ENCODE results near the gene MCOLN1. TPM values are rescaled to one million over a fixed set of nuclear protein-coding genes. Genes with fewer than 3 reads are reported as not detected.

MCOLN1 gene
- total and polyA plus RNA-seq, 9 of the 15 experiments (the other 6 are each of a cell fraction or from before 2014, with no cell fraction given): 0.25 to 15.4 (median 7.1) TPM

DNA sequence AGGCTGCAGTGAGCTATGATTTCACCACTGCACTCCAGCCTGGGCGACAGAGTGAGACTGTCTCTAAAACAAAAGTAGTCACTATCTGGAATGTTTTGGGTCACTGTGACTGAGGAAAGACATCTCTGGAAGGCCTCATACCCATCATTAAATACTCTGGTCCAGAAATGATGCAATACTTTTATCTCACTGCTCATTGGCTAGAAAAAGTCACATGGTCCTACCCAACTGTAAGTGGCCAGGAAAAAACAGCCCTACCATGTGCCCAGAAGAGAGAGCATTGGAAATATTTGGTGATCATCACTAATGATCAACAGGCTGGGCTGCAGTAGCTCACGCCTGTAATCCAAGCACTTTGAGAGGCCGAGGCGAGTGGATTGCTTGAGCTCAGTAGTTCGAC lies 42.9 kb downstream of the MCOLN1 start (continued):
- TF ChIP-seq, protein P1, sequence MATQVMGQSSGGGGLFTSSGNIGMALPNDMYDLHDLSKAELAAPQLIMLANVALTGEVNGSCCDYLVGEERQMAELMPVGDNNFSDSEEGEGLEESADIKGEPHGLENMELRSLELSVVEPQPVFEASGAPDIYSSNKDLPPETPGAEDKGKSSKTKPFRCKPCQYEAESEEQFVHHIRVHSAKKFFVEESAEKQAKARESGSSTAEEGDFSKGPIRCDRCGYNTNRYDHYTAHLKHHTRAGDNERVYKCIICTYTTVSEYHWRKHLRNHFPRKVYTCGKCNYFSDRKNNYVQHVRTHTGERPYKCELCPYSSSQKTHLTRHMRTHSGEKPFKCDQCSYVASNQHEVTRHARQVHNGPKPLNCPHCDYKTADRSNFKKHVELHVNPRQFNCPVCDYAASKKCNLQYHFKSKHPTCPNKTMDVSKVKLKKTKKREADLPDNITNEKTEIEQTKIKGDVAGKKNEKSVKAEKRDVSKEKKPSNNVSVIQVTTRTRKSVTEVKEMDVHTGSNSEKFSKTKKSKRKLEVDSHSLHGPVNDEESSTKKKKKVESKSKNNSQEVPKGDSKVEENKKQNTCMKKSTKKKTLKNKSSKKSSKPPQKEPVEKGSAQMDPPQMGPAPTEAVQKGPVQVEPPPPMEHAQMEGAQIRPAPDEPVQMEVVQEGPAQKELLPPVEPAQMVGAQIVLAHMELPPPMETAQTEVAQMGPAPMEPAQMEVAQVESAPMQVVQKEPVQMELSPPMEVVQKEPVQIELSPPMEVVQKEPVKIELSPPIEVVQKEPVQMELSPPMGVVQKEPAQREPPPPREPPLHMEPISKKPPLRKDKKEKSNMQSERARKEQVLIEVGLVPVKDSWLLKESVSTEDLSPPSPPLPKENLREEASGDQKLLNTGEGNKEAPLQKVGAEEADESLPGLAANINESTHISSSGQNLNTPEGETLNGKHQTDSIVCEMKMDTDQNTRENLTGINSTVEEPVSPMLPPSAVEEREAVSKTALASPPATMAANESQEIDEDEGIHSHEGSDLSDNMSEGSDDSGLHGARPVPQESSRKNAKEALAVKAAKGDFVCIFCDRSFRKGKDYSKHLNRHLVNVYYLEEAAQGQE (IDR thresholded peaks at IDR 0.05; ENCODE audit: borderline replicate concordance): peak; percentile 22; the same call in 1 of the 2 replicates
- TF ChIP-seq, protein P1 (CRISPR knock-in tag; IDR thresholded peaks at IDR 0.05; ENCODE audit: low read depth): no peak
- peak; percentile 76 for TF ChIP-seq USF2 (CRISPR knock-in tag; IDR thresholded peaks at IDR 0.05)
- peak; percentile 85 for TF ChIP-seq CEBPG (CRISPR knock-in tag; IDR thresholded peaks at IDR 0.05)
- TF ChIP-seq CEBPG (tag; conservative IDR thresholded peaks at IDR 0.05 in 1 of 2, IDR thresholded peaks at IDR 0.05 in 1 of 2): peak; percentile 89 to 92

All from K562 (cell line).